RWPE2 (cell line): ENCODE data around the gene OTOR.

Source experiments
- ATAC-seq: fragments of 200-7000 bp; cut with Tn5 transposase; 3 replicates; pipeline ENCODE4 v1.9.1; 2021; ENCODE audit warnings: low read depth
- DNase-seq: peaks from one replicate; pipeline ENCODE4 v3.0.0-alpha.2; 2020; ENCODE audit warnings: low spot score
- H3K27ac ChIP-seq: fragments of 450-650 bp; 2 replicates; pipeline ENCODE4 v1.5.1; 2017; ENCODE audit warnings: mild to moderate bottlenecking; ENCODE audit not compliant: poor library complexity, severe bottlenecking
- H3K27me3 ChIP-seq: fragments of 250-450 bp; sonication (Bioruptor Pico); 2 replicates; pipeline ENCODE4 v1.5.1; 2021; ENCODE audit warnings: mild to moderate bottlenecking, moderate library complexity; ENCODE audit not compliant: insufficient read depth, poor library complexity, severe bottlenecking
- H3K36me3 ChIP-seq: fragments of 250-450 bp; sonication (Bioruptor Pico); 2 replicates; pipeline ENCODE4 v1.5.1; 2020; ENCODE audit warnings: low read depth, mild to moderate bottlenecking, moderate library complexity
- H3K4me1 ChIP-seq: fragments of 250-450 bp; sonication (Bioruptor Pico); 2 replicates; pipeline ENCODE4 v1.5.1; 2021; ENCODE audit warnings: mild to moderate bottlenecking, moderate library complexity; ENCODE audit not compliant: insufficient read depth, poor library complexity, severe bottlenecking
- H3K4me3 ChIP-seq: fragments of 250-450 bp; sonication (Bioruptor Pico); 2 replicates; pipeline ENCODE4 v1.5.1; 2021; ENCODE audit warnings: mild to moderate bottlenecking, moderate library complexity; ENCODE audit not compliant: severe bottlenecking
- H3K9me3 ChIP-seq: fragments of 250-450 bp; sonication (Bioruptor Pico); 2 replicates; pipeline ENCODE4 v1.5.1; 2021; ENCODE audit warnings: mild to moderate bottlenecking, moderate library complexity; ENCODE audit not compliant: severe bottlenecking
- TF ChIP-seq, protein P1 (sequence below): fragments of 450-650 bp; IDR thresholded peaks from one replicate; pipeline ENCODE4 v1.5.1; 2017; ENCODE audit warnings: mild to moderate bottlenecking, moderate library complexity; ENCODE audit not compliant: poor library complexity, severe bottlenecking

The OTOR gene

DNA sequence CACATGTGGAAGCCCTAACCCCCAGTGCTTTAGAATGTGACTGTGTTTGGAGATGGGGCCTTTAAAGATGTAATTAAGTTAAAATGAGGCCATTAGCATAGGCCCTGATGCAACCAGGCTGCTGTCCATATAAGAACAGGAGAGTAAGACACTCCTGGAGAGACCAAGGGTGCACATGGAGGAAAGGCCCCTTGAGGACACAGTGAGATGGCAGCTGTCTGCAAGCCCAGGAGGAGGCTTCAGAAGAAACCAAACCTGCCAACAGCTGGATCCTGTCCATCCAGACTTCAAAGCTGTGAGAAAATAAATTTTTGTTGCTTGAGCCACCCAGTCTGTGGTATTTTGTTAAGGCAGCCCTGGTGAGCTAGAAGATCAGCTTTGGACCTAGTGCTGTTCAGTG lies 35.1 kb upstream of the OTOR start:
- TF ChIP-seq, protein P1, sequence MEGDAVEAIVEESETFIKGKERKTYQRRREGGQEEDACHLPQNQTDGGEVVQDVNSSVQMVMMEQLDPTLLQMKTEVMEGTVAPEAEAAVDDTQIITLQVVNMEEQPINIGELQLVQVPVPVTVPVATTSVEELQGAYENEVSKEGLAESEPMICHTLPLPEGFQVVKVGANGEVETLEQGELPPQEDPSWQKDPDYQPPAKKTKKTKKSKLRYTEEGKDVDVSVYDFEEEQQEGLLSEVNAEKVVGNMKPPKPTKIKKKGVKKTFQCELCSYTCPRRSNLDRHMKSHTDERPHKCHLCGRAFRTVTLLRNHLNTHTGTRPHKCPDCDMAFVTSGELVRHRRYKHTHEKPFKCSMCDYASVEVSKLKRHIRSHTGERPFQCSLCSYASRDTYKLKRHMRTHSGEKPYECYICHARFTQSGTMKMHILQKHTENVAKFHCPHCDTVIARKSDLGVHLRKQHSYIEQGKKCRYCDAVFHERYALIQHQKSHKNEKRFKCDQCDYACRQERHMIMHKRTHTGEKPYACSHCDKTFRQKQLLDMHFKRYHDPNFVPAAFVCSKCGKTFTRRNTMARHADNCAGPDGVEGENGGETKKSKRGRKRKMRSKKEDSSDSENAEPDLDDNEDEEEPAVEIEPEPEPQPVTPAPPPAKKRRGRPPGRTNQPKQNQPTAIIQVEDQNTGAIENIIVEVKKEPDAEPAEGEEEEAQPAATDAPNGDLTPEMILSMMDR: no peak
- Histone ChIP-seq H3K27ac (no peak overlapping the region), H3K27me3 (peaks cover 17% of the 10 kb centered on the region), H3K9me3 (no peaks in the 10 kb centered on the region), H3K4me3 (no peak overlapping the region), H3K36me3 (no peaks in the 10 kb centered on the region), H3K4me1 (no peaks in the 10 kb centered on the region)
- no peak for ATAC-seq
- DNase-seq: no peak

DNA sequence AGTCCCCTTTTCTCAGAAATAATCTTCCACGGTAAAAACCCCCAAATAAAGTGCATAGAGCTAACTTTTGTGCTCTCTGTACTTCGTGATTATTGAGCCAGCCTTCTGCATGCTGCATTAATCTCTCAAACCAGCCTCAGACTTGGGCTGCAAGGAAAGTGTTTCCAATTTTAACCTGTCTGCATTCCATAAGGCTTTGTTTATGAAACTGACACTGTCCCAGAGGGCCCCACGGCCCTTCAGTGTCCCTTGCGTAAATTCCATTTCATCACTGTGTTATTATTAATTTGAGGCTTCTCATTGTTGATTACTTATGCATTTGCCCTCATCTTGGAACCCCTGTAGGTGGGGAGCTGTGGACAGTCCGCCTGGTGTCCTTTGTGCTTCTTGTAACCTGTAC lies 33.9 kb upstream of the OTOR start:
- TF ChIP-seq, protein P1: no peak
- ATAC-seq: no peak

GRCh38 chr20:16714751-16715150 lies 33.4 kb upstream of the OTOR start:
- TF ChIP-seq, protein P1: no peak
- DNase-seq (no peak), ATAC-seq (no peak)
- H3K27ac ChIP-seq: no peak overlapping the region
- no peaks in the 10 kb centered on the region for H3K9me3 ChIP-seq
- peaks cover 21% of the 10 kb centered on the region for H3K27me3 ChIP-seq
- no peaks in the 10 kb centered on the region for H3K36me3 ChIP-seq
- H3K4me3 ChIP-seq: no peak overlapping the region
- no peaks in the 10 kb centered on the region for H3K4me1 ChIP-seq

More for the DNA sequence above, 33.9 kb upstream of the OTOR start:
- H3K9me3 ChIP-seq: no peaks in the 10 kb centered on the region
- H3K36me3 ChIP-seq: no peaks in the 10 kb centered on the region
- H3K4me3 ChIP-seq: no peak overlapping the region
- H3K4me1 ChIP-seq: no peaks in the 10 kb centered on the region
- no peak for DNase-seq
- no peak overlapping the region for H3K27ac ChIP-seq
- peaks cover 17% of the 10 kb centered on the region for H3K27me3 ChIP-seq

DNA sequence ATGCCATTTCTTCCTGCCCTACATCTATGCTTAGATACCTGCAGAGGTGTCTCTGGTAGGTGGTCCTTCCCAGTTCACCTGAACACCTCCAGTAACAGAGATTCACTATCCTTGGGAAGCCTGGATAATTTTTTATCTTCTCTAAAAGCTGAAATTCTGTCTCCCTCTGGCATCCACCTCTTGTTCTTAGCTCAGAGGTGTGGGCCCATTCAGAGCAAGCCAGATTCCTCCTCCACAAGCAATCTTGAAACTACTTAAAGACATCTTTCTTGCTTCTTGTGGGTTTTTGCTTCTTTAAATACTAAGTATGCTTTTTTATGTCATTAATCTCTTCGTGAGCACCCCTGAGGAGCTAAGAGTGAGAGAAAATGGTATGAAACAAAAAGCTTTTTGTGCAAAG lies 28.7 kb upstream of the OTOR start:
- TF ChIP-seq, protein P1: no peak
- DNase-seq: no peak
- no peaks in the 10 kb centered on the region for H3K36me3 ChIP-seq

GRCh38 chr20:16729080-16729479 lies 19.1 kb upstream of the OTOR start:
- peak overlapping the region; percentile 30 for H3K27ac ChIP-seq
- DNase-seq: no peak
- TF ChIP-seq, protein P1: no peak
- no peaks in the 10 kb centered on the region for H3K27me3 ChIP-seq
- peaks cover 29% of the 10 kb centered on the region for H3K36me3 ChIP-seq
- H3K4me3 ChIP-seq: no peak overlapping the region
- H3K4me1 ChIP-seq: peaks cover 7% of the 10 kb centered on the region
- ATAC-seq: no peak
- no peaks in the 10 kb centered on the region for H3K9me3 ChIP-seq

More for the DNA sequence above, 28.7 kb upstream of the OTOR start:
- H3K4me3 ChIP-seq: no peak overlapping the region
- ATAC-seq: no peak
- no peaks in the 10 kb centered on the region for H3K4me1 ChIP-seq
- no peaks in the 10 kb centered on the region for H3K9me3 ChIP-seq
- H3K27ac ChIP-seq: no peak overlapping the region
- H3K27me3 ChIP-seq: peaks cover 16% of the 10 kb centered on the region
